Measurements from ENCODE around the gene TLCD3A.
"Not testable (repeated sequence)": the region's sequence is repeated elsewhere in the genome, so short reads cannot be mapped to it uniquely, and the experiment has no call there.

The TLCD3A gene

GRCh38 chr17:789160-789840 is 56.9 kb downstream of the TLCD3A start:
- DNase-seq (ENCODE audit: low spot score) = no peak

GRCh38 chr17:789931-790873 is 57.8 kb downstream of the TLCD3A start:
- DNase-seq (ENCODE audit: low spot score) = not testable (repeated sequence)

- DNase-seq (ENCODE audit: low spot score) = not testable (repeated sequence)
Observed at GRCh38 chr17:790874-791247, 58.5 kb downstream of the TLCD3A start.

GRCh38 chr17:791829-792228 is 59.4 kb downstream of the TLCD3A start:
- DNase-seq (ENCODE audit: low spot score) = no peak

- DNase-seq (ENCODE audit: low spot score) = no peak
Observed at GRCh38 chr17:792277-792676, 59.9 kb downstream of the TLCD3A start.

Data from kidney capillary endothelial cell (primary cell).